Muscle of leg (tissue), 16 donors: Measurements from ENCODE around the gene PPP1R1A. TPM values are rescaled to one million over a fixed set of nuclear protein-coding genes. Genes with fewer than 3 reads are reported as not detected.
A peak's percentile ranks its signal among the peaks of the same experiment; 100 is the strongest.

Experiments
- DNase-seq: peaks from one replicate; pipeline ENCODE4 v3.0.0; 2013
- H3K27ac ChIP-seq: one replicate; pipeline ENCODE4 v1.5.1; 2013; ENCODE audit warnings: mild to moderate bottlenecking, low read length, control low read depth
- H3K27me3 ChIP-seq: one replicate; pipeline ENCODE4 v1.6.1; 2013; ENCODE audit warnings: low read length; ENCODE audit not compliant: control insufficient read depth, insufficient read depth
- H3K36me3 ChIP-seq: one replicate; pipeline ENCODE4 v1.6.1; 2013; ENCODE audit warnings: low read length; ENCODE audit not compliant: control insufficient read depth, insufficient read depth
- H3K4me1 ChIP-seq: one replicate; pipeline ENCODE4 v1.6.1; 2013; ENCODE audit warnings: low read length; ENCODE audit not compliant: control insufficient read depth, insufficient read depth
- H3K4me3 ChIP-seq: one replicate; pipeline ENCODE4 v1.5.1; 2013; ENCODE audit warnings: low read length, control low read depth
- H3K9me3 ChIP-seq: replicated peaks from 2 replicates; pipeline ENCODE4 v1.6.1; 2013; ENCODE audit warnings: low read depth, low read length; ENCODE audit not compliant: control insufficient read depth
- WGBS: methylation state at CpG from one replicate; pipeline ENCODE4 v1.1.5; 2013; ENCODE audit warnings: missing lambda C conversion rate; ENCODE audit not compliant: insufficient coverage; 5-methylcytosine and 5-hydroxymethylcytosine counted together
- long read RNA-seq, 11 donors: transcript quantifications; one replicate each; lab custom pipeline, GENCODE V29; 2026
- polyA plus RNA-seq, 8 donors: library from polyadenylated mRNA; unstranded; fragments of 120-200 nt; gene quantifications; one replicate each; pipeline versions ENCODE4 v1.2.1 to v1.2.3, GENCODE V29; 2013; ENCODE audit warnings: inconsistent platforms in 1 of 8, low replicate concordance in 1 of 8; ENCODE audit not compliant: insufficient read length in 8 of 8, insufficient read depth in 1 of 8
- total RNA-seq: library from RNA; stranded (reverse); fragments of 120-200 nt; gene quantifications from one replicate; pipeline ENCODE4 v1.2.4, GENCODE V29; 2013

The PPP1R1A gene, protein sequence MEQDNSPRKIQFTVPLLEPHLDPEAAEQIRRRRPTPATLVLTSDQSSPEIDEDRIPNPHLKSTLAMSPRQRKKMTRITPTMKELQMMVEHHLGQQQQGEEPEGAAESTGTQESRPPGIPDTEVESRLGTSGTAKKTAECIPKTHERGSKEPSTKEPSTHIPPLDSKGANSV
- total RNA-seq (17.6 TPM), polyA plus RNA-seq (10 to 100 TPM; 23.1 to 64.6 (median 45.3) TPM)
- long read RNA-seq, donor 1, transcript PPP1R1A-201 (7 exons, 1,826 nt) = major isoform, 6 of 6 reads
- long read RNA-seq, donor 1, partial matches to known transcripts = 0 of 6 reads
- long read RNA-seq, donor 1, other reads (novel, unspliced or antisense) = 0 of 6 reads
- long read RNA-seq, donor 2, partial matches to known transcripts = 0 of 4 reads
- long read RNA-seq, donor 2, other reads (novel, unspliced or antisense) = 0 of 4 reads
- long read RNA-seq, donor 3, transcript PPP1R1A-201 (7 exons, 1,826 nt) = major isoform, 32 of 32 reads
- long read RNA-seq, donor 3, partial matches to known transcripts = 0 of 32 reads
- long read RNA-seq, donor 3, other reads (novel, unspliced or antisense) = 0 of 32 reads
- long read RNA-seq, donor 4, transcript PPP1R1A-201 (7 exons, 1,826 nt) = major isoform, 23 of 23 reads
- long read RNA-seq, donor 4, partial matches to known transcripts = 0 of 23 reads
- long read RNA-seq, donor 4, other reads (novel, unspliced or antisense) = 0 of 23 reads
- long read RNA-seq, donor 5, transcript PPP1R1A-201 (7 exons, 1,826 nt) = major isoform, 20 of 20 reads
- long read RNA-seq, donor 5, partial matches to known transcripts = 0 of 20 reads
- long read RNA-seq, donor 5, other reads (novel, unspliced or antisense) = 0 of 20 reads
- long read RNA-seq, donor 6, transcript PPP1R1A-201 (7 exons, 1,826 nt) = major isoform, 31 of 32 reads
- long read RNA-seq, donor 6, partial matches to known transcripts = 0 of 32 reads
- long read RNA-seq, donor 6, other reads (novel, unspliced or antisense) = 0 of 32 reads
- long read RNA-seq, donor 7, transcript PPP1R1A-201 (7 exons, 1,826 nt) = major isoform, 27 of 28 reads
- long read RNA-seq, donor 7, partial matches to known transcripts = 0 of 28 reads
- long read RNA-seq, donor 7, other reads (novel, unspliced or antisense) = 0 of 28 reads
- long read RNA-seq, donor 8, transcript PPP1R1A-201 (7 exons, 1,826 nt) = major isoform, 13 of 14 reads
- long read RNA-seq, donor 8, partial matches to known transcripts = 0 of 14 reads
- long read RNA-seq, donor 8, other reads (novel, unspliced or antisense) = 0 of 14 reads
- long read RNA-seq, donor 9, transcript PPP1R1A-201 (7 exons, 1,826 nt) = major isoform, 19 of 19 reads
- long read RNA-seq, donor 9, partial matches to known transcripts = 0 of 19 reads
- long read RNA-seq, donor 9, other reads (novel, unspliced or antisense) = 0 of 19 reads
- long read RNA-seq, donor 10, transcript PPP1R1A-201 (7 exons, 1,826 nt) = major isoform, 22 of 22 reads
- long read RNA-seq, donor 10, partial matches to known transcripts = 0 of 22 reads
- long read RNA-seq, donor 10, other reads (novel, unspliced or antisense) = 0 of 22 reads
- long read RNA-seq, donor 11, transcript PPP1R1A-201 (7 exons, 1,826 nt) = major isoform, 27 of 27 reads
- long read RNA-seq, donor 11, partial matches to known transcripts = 0 of 27 reads
- long read RNA-seq, donor 11, other reads (novel, unspliced or antisense) = 0 of 27 reads

DNA sequence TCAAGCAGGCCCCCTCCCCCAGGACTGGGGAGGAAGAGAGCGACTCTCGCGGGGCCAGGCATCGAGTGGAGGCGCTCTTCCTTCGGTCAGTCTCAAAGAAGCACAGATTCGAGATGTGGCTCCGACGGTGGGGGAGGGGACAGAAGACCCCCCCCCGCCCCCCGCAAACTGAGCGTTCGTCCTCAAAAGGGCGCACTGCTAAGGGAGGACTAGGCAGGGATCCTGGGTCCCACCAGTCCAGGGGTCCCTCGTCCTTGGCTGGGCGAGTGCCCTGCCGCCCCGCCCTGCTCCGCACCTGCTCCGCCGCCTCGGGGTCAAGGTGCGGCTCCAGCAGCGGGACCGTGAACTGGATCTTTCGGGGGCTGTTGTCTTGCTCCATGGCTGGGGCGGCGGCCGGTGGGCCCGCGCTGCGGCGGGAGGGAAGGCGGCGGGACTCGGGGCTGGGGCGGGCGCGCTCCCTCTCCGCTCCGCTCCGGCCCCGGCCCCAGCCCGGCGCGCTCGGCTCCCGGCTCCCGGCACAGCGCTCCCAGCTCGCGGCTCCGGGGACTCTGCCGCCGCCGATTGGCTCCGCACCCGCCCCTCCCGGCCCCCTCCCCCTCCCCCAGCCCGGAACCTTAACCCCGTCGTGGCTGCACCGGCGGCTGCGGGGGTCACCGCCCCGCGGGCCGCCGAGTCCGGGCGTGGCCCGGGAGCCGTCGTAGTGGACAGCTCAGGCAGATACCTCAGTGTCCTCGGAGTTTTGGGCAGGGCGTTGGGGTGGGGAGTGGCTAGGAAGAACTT, at the start of gene PPP1R1A:
Gene PPP1R1A (minus strand): TSS at position 550 of the 780 bp plus-strand sequence. CDS start 171 bp downstream, at position 379.
- H3K9me3 ChIP-seq = no peaks in the 10 kb centered on the region
- WGBS = under 1% methylated on average over 34 of the region's 77 CpGs
- peak within 1 kb of the TSS; percentile 43 for H3K4me3 ChIP-seq
- H3K4me1 ChIP-seq = peaks cover 34% of the 10 kb centered on the region
- H3K27me3 ChIP-seq = peaks cover 51% of the 10 kb centered on the region
- peak within 1 kb of the TSS; percentile 35 for H3K27ac ChIP-seq
- no peaks in the 10 kb centered on the region for H3K36me3 ChIP-seq
- DNase-seq = peak; percentile 31

GRCh38 chr12:54634795-54635194, 46.3 kb upstream of the PPP1R1A start, which contains the start of gene LACRT:
Gene LACRT, minus strand, starts transcription at chr12:54634895. Its CDS starts 54 bp downstream, at chr12:54634841.
- Histone ChIP-seq H3K27me3 (no peaks in the 10 kb centered on the region), H3K4me1 (no peaks in the 10 kb centered on the region), H3K27ac (no peak within 1 kb of the TSS), H3K36me3 (no peaks in the 10 kb centered on the region), H3K9me3 (no peaks in the 10 kb centered on the region), H3K4me3 (no peak within 1 kb of the TSS)
- no peak for DNase-seq
- WGBS = no CpG with 5 or more reads among the region's 2 CpGs

- Histone ChIP-seq H3K27me3 (peaks cover 3% of the 10 kb centered on the region), H3K9me3 (peaks cover 4% of the 10 kb centered on the region), H3K36me3 (no peaks in the 10 kb centered on the region), H3K27ac (no peak overlapping the region), H3K4me1 (no peaks in the 10 kb centered on the region), H3K4me3 (no peak overlapping the region)
- no peak for DNase-seq
- WGBS = 63% methylated on average over 8 of the region's 8 CpGs
These were observed 43.7 kb upstream of the PPP1R1A start for GRCh38 chr12:54631988-54632728.

DNA sequence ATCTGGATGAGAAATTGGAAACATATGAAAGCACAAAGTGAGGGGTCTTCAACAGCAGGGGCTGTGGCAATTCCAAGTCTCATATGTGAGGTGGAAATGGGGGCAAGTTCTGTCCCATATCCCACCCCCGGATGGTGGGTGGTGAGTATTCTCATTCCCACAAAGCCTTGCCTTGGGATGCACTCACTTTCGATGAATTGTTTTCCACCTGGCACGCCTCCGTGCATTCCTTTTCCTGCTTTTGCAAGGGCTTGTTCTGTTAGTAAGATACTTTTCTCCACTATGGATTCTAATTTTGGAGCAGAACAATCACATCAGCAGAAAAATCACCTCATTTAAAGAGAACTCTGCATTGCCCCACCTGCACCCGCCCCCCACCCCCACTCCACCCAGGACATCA, 43.1 kb upstream of the PPP1R1A start:
- no peaks in the 10 kb centered on the region for H3K4me1 ChIP-seq
- H3K4me3 ChIP-seq = no peak overlapping the region
- H3K27me3 ChIP-seq = peaks cover 3% of the 10 kb centered on the region
- H3K9me3 ChIP-seq = peaks cover 4% of the 10 kb centered on the region
- no peak overlapping the region for H3K27ac ChIP-seq
- no CpG with 5 or more reads among the region's 5 CpGs for WGBS
- DNase-seq = no peak
- H3K36me3 ChIP-seq = no peaks in the 10 kb centered on the region

- Histone ChIP-seq H3K4me1 (no peaks in the 10 kb centered on the region), H3K27me3 (peaks cover 3% of the 10 kb centered on the region), H3K9me3 (peaks cover 4% of the 10 kb centered on the region), H3K27ac (no peak overlapping the region), H3K4me3 (no peak overlapping the region), H3K36me3 (no peaks in the 10 kb centered on the region)
- WGBS = 90% methylated on average over 1 of the region's 2 CpGs
- DNase-seq = no peak
These were observed 41.5 kb upstream of the PPP1R1A start for GRCh38 chr12:54629925-54630324.

DNA sequence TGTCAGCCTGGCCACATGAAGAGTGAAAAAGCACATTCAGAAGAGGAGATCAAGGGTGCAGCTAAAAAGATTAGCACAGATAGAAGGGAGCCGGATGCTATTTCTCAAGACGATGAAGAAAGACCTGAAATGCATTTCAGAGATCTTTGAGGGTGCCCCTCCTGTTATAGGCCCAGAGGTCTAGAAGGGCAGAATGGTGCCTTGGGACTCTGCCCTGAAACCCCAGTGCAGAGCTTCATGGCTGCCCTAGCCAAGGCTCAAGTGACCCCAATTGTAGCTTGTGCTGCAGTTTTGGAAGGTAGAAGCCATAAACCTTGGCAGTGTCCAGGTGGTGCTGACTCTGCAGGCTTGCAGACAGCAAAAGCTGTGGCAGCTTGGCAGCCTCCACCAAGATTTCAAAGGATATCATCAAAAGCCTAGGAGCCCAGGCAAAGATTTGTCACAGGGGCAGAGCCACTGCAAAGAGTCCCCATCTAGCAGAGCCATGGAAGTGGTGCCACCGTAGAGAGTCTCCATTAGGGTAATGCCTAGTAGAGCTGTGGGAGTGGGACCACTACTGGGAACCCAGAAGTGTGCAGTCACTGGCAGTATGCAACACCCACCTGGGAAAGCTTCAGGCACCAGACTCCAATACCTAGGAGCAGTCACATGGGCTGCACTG, 39.9 kb upstream of the PPP1R1A start:
- no peak for DNase-seq
- no peak overlapping the region for H3K4me3 ChIP-seq
- peaks cover 4% of the 10 kb centered on the region for H3K27me3 ChIP-seq

GRCh38 chr12:54627304-54627703, 38.8 kb upstream of the PPP1R1A start:
- Histone ChIP-seq H3K27me3 (peaks cover 6% of the 10 kb centered on the region), H3K4me3 (no peak overlapping the region), H3K9me3 (peaks cover 4% of the 10 kb centered on the region), H3K4me1 (no peaks in the 10 kb centered on the region), H3K27ac (no peak overlapping the region), H3K36me3 (no peaks in the 10 kb centered on the region)
- no peak for DNase-seq
- WGBS = 94% methylated on average over 3 of the region's 3 CpGs

More for the DNA sequence above, 39.9 kb upstream of the PPP1R1A start:
- H3K27ac ChIP-seq = no peak overlapping the region
- peaks cover 4% of the 10 kb centered on the region for H3K9me3 ChIP-seq
- H3K4me1 ChIP-seq = no peaks in the 10 kb centered on the region
- WGBS = 82% methylated on average over 3 of the region's 3 CpGs
- H3K36me3 ChIP-seq = no peaks in the 10 kb centered on the region

GRCh38 chr12:54625598-54625997, 37.1 kb upstream of the PPP1R1A start:
- Histone ChIP-seq H3K4me3 (no peak overlapping the region), H3K9me3 (peaks cover 4% of the 10 kb centered on the region), H3K36me3 (no peaks in the 10 kb centered on the region), H3K27me3 (peaks cover 6% of the 10 kb centered on the region), H3K27ac (no peak overlapping the region), H3K4me1 (no peaks in the 10 kb centered on the region)
- DNase-seq = no peak
